Tracheal epithelial cell (primary cell): ENCODE data around the gene TRAPPC3. TPM values are rescaled to one million over a fixed set of nuclear protein-coding genes. Genes with fewer than 3 reads are reported as not detected.

Experiments used
- total RNA-seq: library from RNA; depleted of rRNA; stranded (reverse); fragments of >200 nt; gene quantifications from 2 replicates; pipeline ENCODE4 v1.2.1, GENCODE V29; 2014

Gene TRAPPC3
- 82.5 and 123 TPM in 2 replicates for total RNA-seq

DNA sequence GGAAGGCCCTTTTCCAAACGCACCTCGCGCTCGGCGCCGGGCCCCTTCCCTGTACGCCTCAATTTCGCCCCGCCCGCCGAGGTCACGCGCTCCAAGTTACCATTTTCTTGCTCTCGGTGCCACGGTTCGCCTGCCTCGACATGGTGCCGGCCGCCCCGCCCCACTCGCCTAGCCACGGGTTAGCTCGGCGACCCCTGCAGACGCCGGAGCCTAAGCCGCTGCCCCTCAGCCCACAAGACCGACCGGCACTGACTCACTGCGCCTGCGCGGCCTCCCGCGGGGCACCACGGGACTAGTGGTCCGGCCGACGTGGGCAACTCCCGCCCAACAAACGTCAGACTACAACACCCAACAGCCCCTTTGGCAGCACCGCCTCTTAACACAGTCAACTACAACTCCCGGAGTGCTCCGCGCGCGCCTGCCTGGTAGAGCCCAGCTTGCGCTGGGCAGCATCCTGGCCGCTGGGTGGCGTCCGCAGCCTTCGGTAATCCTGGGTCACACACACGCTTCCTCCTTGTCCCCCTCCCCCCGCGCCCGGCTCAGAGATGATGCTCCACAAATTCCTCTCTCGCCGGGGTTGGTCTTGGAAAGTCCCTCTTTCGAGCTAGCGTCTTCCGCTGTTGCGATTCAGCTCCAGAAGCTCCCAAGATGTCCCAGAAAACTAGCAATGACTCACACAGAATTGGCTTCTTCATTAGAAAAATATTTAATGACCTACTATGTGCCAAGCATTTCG is at the start of gene TRAPPC3:
Gene TRAPPC3 (minus strand): TSS at position 250 of the 736 bp plus-strand sequence. CDS start 108 bp downstream, at position 142.

DNA sequence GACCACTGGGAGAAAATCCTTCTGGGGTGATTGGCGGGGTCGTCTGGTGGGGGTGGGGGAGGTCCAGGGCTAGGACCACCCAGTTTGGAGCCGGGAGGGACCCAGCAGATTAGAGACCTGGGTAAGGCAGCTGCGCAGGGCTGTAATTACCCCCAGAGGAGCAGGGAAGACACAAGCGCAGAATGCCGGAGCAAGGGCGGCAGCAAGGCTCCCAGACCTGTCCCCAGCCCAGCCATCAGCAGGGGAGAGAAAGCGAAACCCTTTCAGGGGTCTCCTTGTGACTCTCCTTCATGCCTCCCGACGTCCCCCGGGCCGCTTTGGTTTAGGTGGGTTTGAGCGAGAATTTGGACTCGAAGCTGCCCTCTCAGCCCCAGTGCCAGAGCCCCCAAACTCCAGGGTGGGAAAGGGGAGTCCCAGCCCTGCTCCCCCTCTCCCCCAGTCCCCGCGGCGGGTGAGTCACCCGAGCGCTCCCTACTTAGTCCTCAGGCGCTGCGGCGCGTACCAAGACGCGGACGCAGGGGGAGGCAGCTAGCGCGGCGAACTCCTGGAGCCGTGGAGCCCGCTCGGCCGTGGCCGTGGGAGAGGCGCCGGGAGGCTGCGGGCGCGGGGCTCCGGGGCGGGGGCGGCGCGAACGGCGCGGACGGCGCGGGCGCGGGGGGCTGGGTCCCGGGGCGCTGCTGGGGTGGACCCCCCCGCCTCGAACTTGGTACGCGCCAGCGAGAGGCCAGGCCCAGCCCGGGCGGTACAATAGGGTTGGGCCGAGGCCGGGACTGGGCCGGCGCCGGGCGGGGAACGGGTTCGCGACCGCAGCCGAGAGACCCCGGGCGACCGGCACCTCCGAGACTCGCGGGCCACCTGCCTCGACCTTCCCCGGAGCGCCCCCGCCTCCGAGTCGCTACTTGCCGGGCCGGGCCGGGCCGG is 6.4 kb upstream of the TRAPPC3 start, which contains the start of gene MAP7D1:
Gene MAP7D1 (plus strand): TSS at position 753 of the 921 bp plus-strand sequence. CDS start 258 bp downstream, outside the sequence.

DNA sequence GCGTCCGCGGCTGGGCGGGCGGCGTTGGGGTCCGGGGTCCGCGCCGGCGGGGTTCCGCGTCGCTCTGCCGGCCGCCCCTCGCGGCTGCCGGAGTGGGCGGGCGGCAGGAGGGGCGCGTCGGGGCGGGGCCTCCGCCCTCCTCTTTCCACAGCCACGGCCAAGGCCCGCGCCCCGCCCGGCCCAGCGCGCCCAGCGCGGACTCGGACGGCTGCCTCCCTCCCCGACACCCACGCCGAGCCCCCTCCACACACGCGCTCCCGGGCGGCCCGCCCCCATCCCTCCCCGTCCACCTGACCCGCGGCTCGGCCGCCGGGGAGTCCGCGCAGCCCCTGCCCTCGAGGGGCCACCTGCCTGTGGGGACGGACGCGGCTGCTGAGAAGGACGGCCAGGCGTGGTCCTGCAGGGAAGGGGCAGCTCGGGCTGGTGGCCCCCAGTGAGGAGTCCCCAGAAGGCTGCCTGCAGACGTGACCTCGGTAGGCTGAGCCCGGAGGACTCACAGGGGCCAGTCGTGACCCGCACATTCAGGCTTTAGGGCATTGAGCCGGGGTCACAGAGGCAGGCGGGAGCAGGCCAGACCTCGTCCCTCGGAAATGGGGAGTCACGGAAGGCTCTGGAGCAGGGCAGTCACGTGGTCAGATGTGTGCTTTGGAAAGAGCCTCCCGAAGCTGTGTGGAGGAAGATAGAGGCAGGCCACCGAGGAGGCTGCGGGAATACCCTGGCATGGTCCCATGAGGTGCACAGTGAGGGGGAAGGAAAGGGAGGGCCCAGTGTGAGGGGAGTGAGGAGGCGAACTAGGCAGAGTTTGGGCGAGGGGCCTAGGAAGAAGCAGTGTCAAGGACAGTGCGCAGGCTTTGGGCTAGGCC is 23.9 kb downstream of the TRAPPC3 start, which contains the start of gene COL8A2:
Gene COL8A2 (minus strand): TSS at position 94 of the 863 bp plus-strand sequence. CDS start 24,980 bp downstream, outside the sequence.

DNA sequence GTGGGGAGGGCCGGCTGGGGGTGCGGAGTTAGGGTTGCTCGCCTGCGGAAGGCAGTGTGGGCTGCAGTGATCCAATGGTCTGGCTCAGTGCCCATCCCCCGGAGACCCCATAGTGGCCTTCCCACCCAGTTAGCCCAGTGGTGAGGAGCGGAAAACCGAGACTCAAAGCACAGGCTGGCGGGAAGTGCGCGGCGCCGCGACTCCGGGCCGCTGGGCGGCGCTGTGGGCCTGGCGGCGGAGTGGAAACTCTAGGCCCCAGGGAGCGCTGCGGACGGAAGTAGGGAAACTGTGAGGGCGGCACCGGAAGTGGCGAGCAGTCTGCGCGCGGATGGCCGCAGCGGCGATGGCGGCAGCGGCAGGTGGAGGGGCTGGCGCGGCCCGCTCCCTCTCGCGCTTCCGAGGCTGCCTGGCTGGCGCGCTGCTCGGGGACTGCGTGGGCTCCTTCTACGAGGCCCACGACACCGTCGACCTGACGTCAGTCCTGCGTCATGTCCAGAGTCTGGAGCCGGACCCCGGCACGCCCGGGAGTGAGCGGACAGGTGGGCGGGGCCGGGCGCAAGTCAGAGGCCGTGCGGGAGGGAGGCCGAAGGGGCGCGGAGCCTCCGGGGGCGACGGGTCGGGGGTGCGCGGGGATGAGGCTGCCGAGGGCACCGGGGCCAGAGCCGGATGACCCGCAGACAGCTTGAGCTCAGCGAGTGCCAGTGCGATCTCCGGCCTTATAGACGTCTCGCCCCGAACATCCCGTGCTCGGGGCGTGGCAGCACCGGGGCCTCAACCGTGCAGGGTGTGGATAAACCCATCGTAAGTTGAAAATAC is 60.5 kb downstream of the TRAPPC3 start, which contains the start of gene ADPRS:
Gene ADPRS (plus strand): TSS at position 316 of the 816 bp plus-strand sequence. CDS start 13 bp downstream, at position 329.

Other genes starting within 250 kb of the TRAPPC3 start
- 8.4 and 10.2 TPM in 2 replicates for gene AGO3, start 218.4 kb downstream of the TRAPPC3 start, total RNA-seq
- gene TEKT2, start 65.4 kb downstream of the TRAPPC3 start, total RNA-seq: under 0.01 TPM in 1 of 2 replicates, not detected in the other
- 40.9 and 59.5 TPM in 2 replicates for gene ADPRS, start 60.6 kb downstream of the TRAPPC3 start, total RNA-seq
- gene COL8A2, start 24.3 kb downstream of the TRAPPC3 start, total RNA-seq: 3.0 and 3.1 TPM in 2 replicates
- 68.6 and 152 TPM in 2 replicates for gene MAP7D1, start 6.7 kb upstream of the TRAPPC3 start, total RNA-seq
- gene THRAP3, start 75.0 kb upstream of the TRAPPC3 start, total RNA-seq: 80.2 and 86.5 TPM in 2 replicates
- 3.2 and 7.0 TPM in 2 replicates for gene SH3D21, start 156.9 kb upstream of the TRAPPC3 start, total RNA-seq
- 47.3 and 56.6 TPM in 2 replicates for gene EVA1B, start 174.2 kb upstream of the TRAPPC3 start, total RNA-seq
- 5.5 and 6.5 TPM in 2 replicates for gene STK40, start 236.4 kb upstream of the TRAPPC3 start, total RNA-seq
- 8.4 and 8.5 TPM in 2 replicates for gene LSM10, start 248.4 kb upstream of the TRAPPC3 start, total RNA-seq